H1 (cell line): Measurements from ENCODE around the gene VDR. TPM values are rescaled to one million over a fixed set of nuclear protein-coding genes. Genes with fewer than 3 reads are reported as not detected.

ENCODE experiments used
- CTCF ChIA-PET: fragments of 300-600 bp; sonication (Branson Sonifier 250); formaldehyde crosslinking; loops from one replicate; lab custom pipeline; 2021; ENCODE audit not compliant: partially characterized antibody; lab: Charles Lee
- POLR2A ChIA-PET: fragments of 300-600 bp; sonication (Branson Sonifier 250); formaldehyde crosslinking; loops from one replicate; lab custom pipeline; 2021; ENCODE audit warnings: inconsistent platforms; ENCODE audit not compliant: partially characterized antibody; lab: Charles Lee
- DNase-seq, 2 experiments: peaks; one replicate each; pipeline versions ENCODE4 v3.0.0 to v3.0.0-alpha.2; 2010 to 2022; ENCODE audit warnings: low spot score in 2 of 2, low read depth in 1 of 2, mixed read lengths in 1 of 2
- FAIRE-seq: peaks from 2 replicates; lab custom pipeline; 2011; peaks lifted over from hg19 to GRCh38; lab: Jason Lieb, UNC
- H2AFZ ChIP-seq: 2 replicates; pipeline ENCODE4 v1.8.1; 2012; ENCODE audit warnings: low read length, inconsistent platforms
- H2AK5ac ChIP-seq: 2 replicates; pipeline ENCODE4 v1.6.1; 2013; ENCODE audit warnings: low read depth, low read length
- H2BK120ac ChIP-seq: replicated peaks from 2 replicates; pipeline ENCODE3; 2013; ENCODE audit warnings: low read depth, low read length, inconsistent platforms
- H2BK12ac ChIP-seq: 2 replicates; pipeline ENCODE4 v1.6.1; 2013; ENCODE audit warnings: low read depth, low read length
- H2BK15ac ChIP-seq: 2 replicates; pipeline ENCODE4 v1.6.1; 2013; ENCODE audit warnings: low read length
- H2BK20ac ChIP-seq: 2 replicates; pipeline ENCODE4 v1.6.1; 2013; ENCODE audit warnings: low read length
- H2BK5ac ChIP-seq: 2 replicates; pipeline ENCODE4 v1.6.1; 2013; ENCODE audit warnings: low read depth, low read length
- H3K14ac ChIP-seq: 2 replicates; pipeline ENCODE4 v1.6.1; 2013; ENCODE audit warnings: inconsistent platforms; ENCODE audit not compliant: insufficient read length
- H3K18ac ChIP-seq: 2 replicates; pipeline ENCODE4 v1.6.1; 2013; ENCODE audit warnings: low read length; ENCODE audit errors: extremely low read depth
- H3K23ac ChIP-seq: 2 replicates; pipeline ENCODE4 v1.6.1; 2013; ENCODE audit warnings: inconsistent platforms; ENCODE audit not compliant: insufficient read length
- H3K23me2 ChIP-seq: 2 replicates; pipeline ENCODE4 v1.6.1; 2013; ENCODE audit warnings: low read depth, low read length
- H3K27ac ChIP-seq: 2 replicates; pipeline ENCODE4 v1.6.1; 2011; ENCODE audit warnings: low read depth, low read length, inconsistent platforms
- H3K27me3 ChIP-seq, 4 experiments: replicated peaks in 1 of 4; 1 replicate in 1 of 4; 2 replicates in 3 of 4; pipeline versions ENCODE4 v1.6.1 to v1.8.1; 2011 to 2013; ENCODE audit warnings: low read length in 3 of 4, mild to moderate bottlenecking in 3 of 4, inconsistent platforms in 2 of 4, mixed read lengths in 2 of 4, moderate library complexity in 1 of 4; ENCODE audit not compliant: control insufficient read depth in 3 of 4, insufficient read depth in 3 of 4; ENCODE audit errors: extremely low read depth in 1 of 4
- H3K36me3 ChIP-seq, 4 experiments: 2 replicates each; pipeline versions ENCODE4 v1.6.1 to v1.8.1; 2011 to 2013; ENCODE audit warnings: mild to moderate bottlenecking in 4 of 4, low read length in 3 of 4, moderate library complexity in 2 of 4, control low read depth in 1 of 4, inconsistent platforms in 1 of 4; ENCODE audit not compliant: insufficient read depth in 4 of 4, control insufficient read depth in 2 of 4
- H3K4ac ChIP-seq: replicated peaks from 2 replicates; pipeline ENCODE3; 2013; ENCODE audit warnings: low read length, low read depth, mixed read lengths, inconsistent platforms; ENCODE audit not compliant: insufficient read length
- H3K4me1 ChIP-seq, 4 experiments: replicated peaks in 1 of 4; 1 replicate in 1 of 4; 2 replicates in 3 of 4; pipeline versions ENCODE4 v1.6.1 to v1.8.1; 2011 to 2013; ENCODE audit warnings: low read length in 3 of 4, inconsistent platforms in 2 of 4, mixed read lengths in 1 of 4; ENCODE audit not compliant: insufficient read depth in 4 of 4, control insufficient read depth in 3 of 4
- H3K4me2 ChIP-seq, 2 experiments: 2 replicates each; pipeline versions ENCODE4 v1.6.1 to v1.8.1; 2011 to 2013; ENCODE audit warnings: low read depth in 2 of 2, low read length in 2 of 2, control low read depth in 1 of 2, inconsistent platforms in 1 of 2, mild to moderate bottlenecking in 1 of 2; ENCODE audit not compliant: insufficient read depth in 1 of 2
- H3K4me3 ChIP-seq, 4 experiments: fragments of 200-600, 300-600 bp in 1 of 4; sonication (generic), shearing (Covaris generic), sonication (Bioruptor Twin) in 1 of 4; 2 replicates each; pipeline versions ENCODE4 v1.5.1 to v1.8.1; 2011 to 2016; ENCODE audit warnings: low read length in 4 of 4, low read depth in 3 of 4, control low read depth in 2 of 4, inconsistent platforms in 2 of 4, mild to moderate bottlenecking in 2 of 4, mixed read lengths in 1 of 4, moderate library complexity in 1 of 4; ENCODE audit not compliant: insufficient read depth in 2 of 4; ENCODE audit errors: extremely low read depth in 1 of 4
- H3K56ac ChIP-seq: replicated peaks from 2 replicates; pipeline ENCODE3; 2013; ENCODE audit warnings: low read depth, mild to moderate bottlenecking, mixed read lengths, low read length, inconsistent platforms; ENCODE audit not compliant: insufficient read length
- H3K79me1 ChIP-seq: 2 replicates; pipeline ENCODE4 v1.6.1; 2013; ENCODE audit warnings: low read depth, low read length, control low read depth
- H3K79me2 ChIP-seq, 2 experiments: 2 replicates each; pipeline versions ENCODE4 v1.6.1 to v1.8.1; 2012 to 2013; ENCODE audit warnings: low read length in 2 of 2, mild to moderate bottlenecking in 2 of 2, inconsistent platforms in 1 of 2; ENCODE audit not compliant: insufficient read depth in 2 of 2, control insufficient read depth in 1 of 2
- H3K9ac ChIP-seq, 4 experiments: replicated peaks in 1 of 4; 1 replicate in 1 of 4; 2 replicates in 3 of 4; pipeline versions ENCODE4 v1.6.1 to v1.8.1; 2011 to 2013; ENCODE audit warnings: low read depth in 3 of 4, low read length in 3 of 4, control low read depth in 2 of 4, mild to moderate bottlenecking in 2 of 4, moderate library complexity in 2 of 4, inconsistent platforms in 1 of 4; ENCODE audit errors: extremely low read depth in 1 of 4
- H3K9me3 ChIP-seq, 2 experiments: 2 replicates each; pipeline versions ENCODE4 v1.6.1 to v1.8.1; 2012 to 2013; ENCODE audit warnings: mild to moderate bottlenecking in 2 of 2, moderate library complexity in 2 of 2, control low read depth in 1 of 2, inconsistent platforms in 1 of 2, low read depth in 1 of 2, low read length in 1 of 2, mixed read lengths in 1 of 2; ENCODE audit not compliant: insufficient read depth in 2 of 2
- H4K20me1 ChIP-seq, 2 experiments: replicated peaks in 1 of 2; 2 replicates each; pipeline versions ENCODE3 to v1.8.1; 2011 to 2013; ENCODE audit warnings: inconsistent platforms in 2 of 2, low read length in 2 of 2, mild to moderate bottlenecking in 1 of 2; ENCODE audit not compliant: insufficient read depth in 2 of 2, control insufficient read depth in 1 of 2
- H4K5ac ChIP-seq: 2 replicates; pipeline ENCODE4 v1.6.1; 2013; ENCODE audit warnings: low read length, low read depth, mixed read lengths, inconsistent platforms; ENCODE audit not compliant: insufficient read length
- H4K8ac ChIP-seq: 2 replicates; pipeline ENCODE4 v1.8.0; 2013; ENCODE audit warnings: mild to moderate bottlenecking, moderate library complexity, low read length, inconsistent platforms; ENCODE audit not compliant: insufficient read depth; ENCODE audit errors: extremely low read depth
- H4K91ac ChIP-seq: replicated peaks from 2 replicates; pipeline ENCODE3; 2013; ENCODE audit warnings: low read length, mixed read lengths, inconsistent platforms; ENCODE audit not compliant: insufficient read length
- CTBP2 ChIP-seq: IDR thresholded peaks from 2 replicates; pipeline ENCODE4 v1.7.0; 2011; ENCODE audit warnings: borderline replicate concordance, mild to moderate bottlenecking, moderate library complexity, mixed read lengths, low read length; ENCODE audit not compliant: insufficient read depth, insufficient read length
- EGR1 ChIP-seq: IDR thresholded peaks from 2 replicates; pipeline ENCODE4 v1.6.1; 2011; ENCODE audit warnings: low read depth, low read length, borderline replicate concordance
- EP300 ChIP-seq, 2 experiments: IDR thresholded peaks; 1 replicate in 1 of 2; 2 replicates in 1 of 2; pipeline ENCODE4 v1.6.1; 2011 to 2012; ENCODE audit warnings: low read depth in 2 of 2, low read length in 2 of 2, mild to moderate bottlenecking in 2 of 2, borderline replicate concordance in 1 of 2, inconsistent platforms in 1 of 2, moderate library complexity in 1 of 2
- GABPA ChIP-seq: IDR thresholded peaks from 2 replicates; pipeline ENCODE4 v1.6.1; 2011; ENCODE audit warnings: mild to moderate bottlenecking, low read length, moderate library complexity, borderline replicate concordance; ENCODE audit not compliant: insufficient read depth
- POU5F1 ChIP-seq: IDR thresholded peaks from 2 replicates; pipeline ENCODE4 v1.6.1; 2011; ENCODE audit warnings: low read depth, mild to moderate bottlenecking, low read length, moderate library complexity
- TAF1 ChIP-seq: IDR thresholded peaks from 2 replicates; pipeline ENCODE4 v1.6.1; 2011; ENCODE audit warnings: mild to moderate bottlenecking, low read depth, low read length
- TEAD4 ChIP-seq: IDR thresholded peaks from 2 replicates; pipeline ENCODE4 v1.6.1; 2012; ENCODE audit warnings: low read depth, low read length, inconsistent platforms, mixed read lengths
- WGBS, 2 experiments: shearing (Covaris generic) in 1 of 2; methylation state at CpG; one replicate each; pipeline versions ENCODE4 v1.1.6 to v1.1.7; 2013 to 2015; ENCODE audit warnings: low lambda C conversion rate in 2 of 2, mixed read lengths in 2 of 2, inconsistent platforms in 1 of 2, low coverage in 1 of 2, missing lambda C conversion rate in 1 of 2; ENCODE audit not compliant: insufficient replicate concordance in 2 of 2, insufficient coverage in 1 of 2, insufficient read length in 1 of 2; ENCODE audit errors: extremely low coverage in 1 of 2, missing lambda C conversion rate in 1 of 2; 5-methylcytosine and 5-hydroxymethylcytosine counted together
- polyA plus RNA-seq, 7 experiments: library from polyadenylated mRNA; depleted of rRNA in 3 of 7; stranded (reverse) in 5 of 7; unstranded in 2 of 7; fragments of >200 nt in 5 of 7; fragments of 200-250 nt in 2 of 7; gene quantifications; 1 replicate in 5 of 7; 2 replicates in 1 of 7; 4 replicates in 1 of 7; pipeline versions ENCODE4 v1.2.1 to v1.2.3, GENCODE V29; 2011 to 2013; ENCODE audit warnings: missing spikeins in 2 of 7, mixed read lengths in 2 of 7
- total RNA-seq: library from RNA; stranded (reverse); fragmentation: NEBNext Ultra II Directional; extraction: Animal tissue kit (Norgen Biotek cat#: 25700); gene quantifications from 2 replicates; pipeline ENCODE4 v1.2.1, GENCODE V29; 2021

The VDR gene
- total and polyA plus RNA-seq, 2 of the 8 experiments (the other 6 are each of a cell fraction or from before 2014, with no cell fraction given) = 0.44 to 0.65 TPM

GRCh38 chr12:47903151-47903611, 1.6 kb downstream of the VDR start:
- no peaks in the 10 kb centered on the region for H4K20me1 ChIP-seq
- no peaks in the 10 kb centered on the region for H3K9me3 ChIP-seq
- no peak overlapping the region for H4K91ac ChIP-seq
- H3K56ac ChIP-seq = no peak overlapping the region
- no peaks in the 10 kb centered on the region for H3K36me3 ChIP-seq
- FAIRE-seq (no peak), DNase-seq (no peak)
- 75% methylated on average over 3 of the region's 3 CpGs; no CpG with 5 or more reads in 1 of the 2 experiments for WGBS, 2 experiments
- H3K27me3 ChIP-seq = peaks cover 8 to 61% (median 42%) of the 10 kb centered on the region in 4 experiments
- H3K4ac ChIP-seq = no peak overlapping the region
- no peak overlapping the region for H2BK15ac ChIP-seq
- no peak overlapping the region for H2AFZ ChIP-seq
- no peaks in the 10 kb centered on the region for H3K79me1 ChIP-seq
- H2BK5ac ChIP-seq = no peak overlapping the region
- no peak overlapping the region for H3K4me3 ChIP-seq
- no peak overlapping the region for H2AK5ac ChIP-seq
- CTCF ChIA-PET = interaction anchor here (0.9 to 3.6 kb wide), 4 partner anchors 9 to 123 kb away, joined by 3 to 31 read pairs (median 4); no protein-coding TSS in a partner anchor
- no peak overlapping the region for H2BK120ac ChIP-seq
- no peak overlapping the region for H3K18ac ChIP-seq
- POLR2A ChIA-PET = no interaction called here
- H2BK20ac ChIP-seq = no peak overlapping the region
- no peak overlapping the region for H3K14ac ChIP-seq
- H4K5ac ChIP-seq = no peak overlapping the region
- no peak overlapping the region for H4K8ac ChIP-seq
- no peak overlapping the region; a peak in 1 of 4 replicates for H3K4me2 ChIP-seq
- H3K79me2 ChIP-seq = no peaks in the 10 kb centered on the region
- peaks cover 11% of the 10 kb centered on the region for H3K23me2 ChIP-seq
- H3K27ac ChIP-seq = no peak overlapping the region
- no peak overlapping the region for H3K9ac ChIP-seq
- no peak overlapping the region for H3K23ac ChIP-seq
- H3K4me1 ChIP-seq = peaks cover 0 to 9% (median 5%) of the 10 kb centered on the region in 4 experiments; a peak in 4 of 7 replicates
- no peak overlapping the region for H2BK12ac ChIP-seq
- TF ChIP-seq TAF1 = no peak
- no peak for TF ChIP-seq POU5F1
- TF ChIP-seq CTBP2 = no peak
- TF ChIP-seq EGR1 = no peak
- TF ChIP-seq EP300 (IDR thresholded peaks at IDR 0.05; ENCODE audit: borderline replicate concordance in 1 of 2, low read depth in 2 of 2, low read length in 2 of 2) = no peak
- TF ChIP-seq GABPA = no peak
- no peak for TF ChIP-seq TEAD4
